ENCODE results near the gene TBC1D5. TPM values are rescaled to one million over a fixed set of nuclear protein-coding genes. Genes with fewer than 3 reads are reported as not detected.

TBC1D5 gene
- polyA plus RNA-seq, 2 donors = 4.5 to 6.7 TPM

DNA sequence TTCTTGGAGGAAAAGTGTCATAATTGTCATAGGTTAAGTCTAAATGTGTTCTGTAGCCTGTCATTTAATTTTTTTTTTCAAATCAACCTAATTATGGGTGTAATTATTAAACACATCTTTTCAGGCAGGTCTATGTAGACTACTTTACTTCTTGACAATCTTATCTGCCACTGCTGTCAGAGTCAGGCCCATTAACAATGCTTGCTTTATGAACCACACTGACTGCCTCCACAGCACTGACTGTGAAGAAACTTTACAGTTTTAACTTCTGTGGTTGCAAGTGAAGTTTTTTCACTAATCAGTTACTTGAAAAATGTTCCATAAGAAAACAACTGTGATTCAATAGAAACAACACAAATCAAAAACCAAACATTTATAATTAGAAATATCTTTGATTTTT is 449.9 kb downstream of the TBC1D5 start:
- H3K9me3 ChIP-seq (ENCODE audit: control insufficient read depth in 2 of 2, insufficient read depth in 1 of 2, low read depth in 1 of 2, low read length in 1 of 2) = no peaks in the 10 kb centered on the region
- no peak overlapping the region for H3K4me3 ChIP-seq (ENCODE audit: low read depth in 1 of 2, low read length in 2 of 2)
- H3K36me3 ChIP-seq (ENCODE audit: control insufficient read depth in 2 of 2, insufficient read depth in 2 of 2, low read length in 1 of 2) = peaks cover 0 to 4% of the 10 kb centered on the region in 2 donors
- no peaks in the 10 kb centered on the region for H3K27me3 ChIP-seq (ENCODE audit: control insufficient read depth in 1 of 2, insufficient read depth in 2 of 2, low read length in 2 of 2)
- peaks cover 0 to 2% of the 10 kb centered on the region in 2 donors for H3K4me1 ChIP-seq (ENCODE audit: control insufficient read depth in 2 of 2, insufficient read depth in 2 of 2, low read length in 1 of 2)
- H3K27ac ChIP-seq (ENCODE audit: low read depth in 2 of 2, low read length in 1 of 2) = no peak overlapping the region

GRCh38 chr3:17290894-17291293 is 451.5 kb downstream of the TBC1D5 start:
- Histone ChIP-seq H3K27ac (ENCODE audit: low read depth in 2 of 2, low read length in 1 of 2) (no peak overlapping the region), H3K4me1 (ENCODE audit: control insufficient read depth in 2 of 2, insufficient read depth in 2 of 2, low read length in 1 of 2) (peaks cover 0 to 2% of the 10 kb centered on the region in 2 donors), H3K27me3 (ENCODE audit: control insufficient read depth in 1 of 2, insufficient read depth in 2 of 2, low read length in 2 of 2) (no peaks in the 10 kb centered on the region), H3K9me3 (ENCODE audit: control insufficient read depth in 2 of 2, insufficient read depth in 1 of 2, low read depth in 1 of 2, low read length in 1 of 2) (no peaks in the 10 kb centered on the region), H3K36me3 (ENCODE audit: control insufficient read depth in 2 of 2, insufficient read depth in 2 of 2, low read length in 1 of 2) (peaks cover 0 to 4% of the 10 kb centered on the region in 2 donors), H3K4me3 (ENCODE audit: low read depth in 1 of 2, low read length in 2 of 2) (no peak overlapping the region)
- WGBS, 2 donors = 45 to 61% methylated on average over 2 of the region's 2 CpGs

- no peaks in the 10 kb centered on the region for H3K27me3 ChIP-seq (ENCODE audit: control insufficient read depth in 1 of 2, insufficient read depth in 2 of 2, low read length in 2 of 2)
- no peak overlapping the region for H3K27ac ChIP-seq (ENCODE audit: low read depth in 2 of 2, low read length in 1 of 2)
- no peaks in the 10 kb centered on the region for H3K9me3 ChIP-seq (ENCODE audit: control insufficient read depth in 2 of 2, insufficient read depth in 1 of 2, low read depth in 1 of 2, low read length in 1 of 2)
- peaks cover 0 to 2% of the 10 kb centered on the region in 2 donors for H3K4me1 ChIP-seq (ENCODE audit: control insufficient read depth in 2 of 2, insufficient read depth in 2 of 2, low read length in 1 of 2)
- H3K4me3 ChIP-seq (ENCODE audit: low read depth in 1 of 2, low read length in 2 of 2) = no peak overlapping the region
- 96 to 98% methylated on average over 14 of the region's 14 CpGs for WGBS, 2 donors
- peaks cover 0 to 4% of the 10 kb centered on the region in 2 donors for H3K36me3 ChIP-seq (ENCODE audit: control insufficient read depth in 2 of 2, insufficient read depth in 2 of 2, low read length in 1 of 2)
Observed at GRCh38 chr3:17288839-17289399, 453.5 kb downstream of the TBC1D5 start.

DNA sequence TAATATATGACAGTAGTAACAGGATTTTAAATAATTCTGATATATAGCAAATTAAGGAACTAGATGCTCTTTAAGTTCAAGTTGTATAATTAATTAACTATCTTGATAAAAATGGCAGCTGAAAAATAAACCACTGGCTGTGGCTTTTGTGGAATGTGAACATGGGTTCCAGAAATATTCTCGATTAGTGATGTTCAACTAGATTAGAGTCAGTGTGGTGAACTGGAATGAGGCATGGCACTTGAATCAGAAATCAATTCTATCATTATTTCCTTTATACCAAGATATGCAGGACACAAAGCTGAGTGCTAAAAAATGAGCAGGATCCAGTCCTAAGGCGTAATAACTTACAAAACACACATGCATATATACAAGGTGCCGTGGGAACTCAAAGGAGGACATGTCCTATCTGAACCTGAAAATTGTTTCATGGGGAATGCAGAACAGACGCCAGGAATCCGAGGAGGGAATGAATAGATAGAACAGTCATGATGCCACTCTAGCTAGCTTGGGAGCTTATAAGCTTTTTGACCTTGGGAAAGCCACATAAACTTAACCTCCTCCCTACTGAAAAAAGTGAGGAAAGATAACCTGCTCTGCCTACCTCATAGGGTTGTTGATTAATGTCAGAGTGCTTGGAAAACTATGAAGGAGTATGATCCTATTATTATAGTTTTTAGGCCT is 455.3 kb downstream of the TBC1D5 start:
- H3K4me3 ChIP-seq (ENCODE audit: low read depth in 1 of 2, low read length in 2 of 2) = no peak overlapping the region
- H3K27ac ChIP-seq (ENCODE audit: low read depth in 2 of 2, low read length in 1 of 2) = no peak overlapping the region
- WGBS, 2 donors = 89% methylated on average over 5 of the region's 5 CpGs

DNA sequence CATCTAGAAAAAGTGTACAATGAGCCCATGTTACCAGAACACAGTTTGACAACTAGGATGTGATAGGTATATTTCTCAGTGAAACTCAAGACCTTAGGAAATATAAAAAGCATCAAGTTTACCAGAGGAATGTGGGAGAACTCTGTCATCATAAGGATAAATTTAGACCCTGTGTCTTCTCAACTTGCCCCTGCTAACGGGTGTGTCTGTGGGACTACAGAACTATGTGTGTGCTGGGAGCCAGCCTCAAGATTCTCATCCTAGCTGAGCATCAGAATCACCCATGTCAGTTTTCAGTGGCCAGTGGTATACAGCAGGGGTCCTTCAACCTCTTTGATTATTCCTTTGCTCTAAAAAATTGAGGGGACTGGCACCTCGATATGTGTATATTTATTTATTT is 464.4 kb downstream of the TBC1D5 start:
- 89 to 90% methylated on average over 2 of the region's 2 CpGs for WGBS, 2 donors
- H3K4me3 ChIP-seq (ENCODE audit: low read depth in 1 of 2, low read length in 2 of 2) = no peak overlapping the region

More for the DNA sequence above, 455.3 kb downstream of the TBC1D5 start:
- H3K4me1 ChIP-seq (ENCODE audit: control insufficient read depth in 2 of 2, insufficient read depth in 2 of 2, low read length in 1 of 2) = peaks cover 0 to 2% of the 10 kb centered on the region in 2 donors
- H3K9me3 ChIP-seq (ENCODE audit: control insufficient read depth in 2 of 2, insufficient read depth in 1 of 2, low read depth in 1 of 2, low read length in 1 of 2) = no peaks in the 10 kb centered on the region
- no peaks in the 10 kb centered on the region for H3K27me3 ChIP-seq (ENCODE audit: control insufficient read depth in 1 of 2, insufficient read depth in 2 of 2, low read length in 2 of 2)
- H3K36me3 ChIP-seq (ENCODE audit: control insufficient read depth in 2 of 2, insufficient read depth in 2 of 2, low read length in 1 of 2) = peaks cover 0 to 4% of the 10 kb centered on the region in 2 donors

DNA sequence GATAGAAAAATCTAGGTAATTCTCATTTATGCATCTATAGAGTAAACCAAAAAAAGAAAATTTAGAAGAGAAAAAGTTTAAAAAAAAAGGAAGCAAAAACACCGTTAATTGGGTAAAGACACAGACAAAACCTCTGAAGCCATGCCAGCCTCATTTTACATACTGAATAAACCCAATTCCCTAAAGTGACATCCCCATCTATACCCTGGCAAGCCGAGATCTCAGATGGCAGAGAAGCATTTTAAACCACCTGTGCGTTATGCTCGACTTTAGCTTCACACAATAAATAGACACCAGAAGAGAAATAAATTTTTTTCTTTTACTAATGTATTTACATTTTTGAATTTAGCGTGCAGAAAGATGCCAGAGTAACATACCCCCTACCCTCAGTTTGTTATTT is 475.6 kb downstream of the TBC1D5 start:
- Histone ChIP-seq H3K27ac (ENCODE audit: low read depth in 2 of 2, low read length in 1 of 2) (no peak overlapping the region), H3K27me3 (ENCODE audit: control insufficient read depth in 1 of 2, insufficient read depth in 2 of 2, low read length in 2 of 2) (no peaks in the 10 kb centered on the region), H3K4me1 (ENCODE audit: control insufficient read depth in 2 of 2, insufficient read depth in 2 of 2, low read length in 1 of 2) (no peaks in the 10 kb centered on the region), H3K9me3 (ENCODE audit: control insufficient read depth in 2 of 2, insufficient read depth in 1 of 2, low read depth in 1 of 2, low read length in 1 of 2) (no peaks in the 10 kb centered on the region), H3K36me3 (ENCODE audit: control insufficient read depth in 2 of 2, insufficient read depth in 2 of 2, low read length in 1 of 2) (no peaks in the 10 kb centered on the region), H3K4me3 (ENCODE audit: low read depth in 1 of 2, low read length in 2 of 2) (no peak overlapping the region)
- 92 to 94% methylated on average over 5 of the region's 5 CpGs for WGBS, 2 donors

More for the DNA sequence above, 464.4 kb downstream of the TBC1D5 start:
- Histone ChIP-seq H3K9me3 (ENCODE audit: control insufficient read depth in 2 of 2, insufficient read depth in 1 of 2, low read depth in 1 of 2, low read length in 1 of 2) (no peaks in the 10 kb centered on the region), H3K27ac (ENCODE audit: low read depth in 2 of 2, low read length in 1 of 2) (no peak overlapping the region), H3K27me3 (ENCODE audit: control insufficient read depth in 1 of 2, insufficient read depth in 2 of 2, low read length in 2 of 2) (no peaks in the 10 kb centered on the region), H3K36me3 (ENCODE audit: control insufficient read depth in 2 of 2, insufficient read depth in 2 of 2, low read length in 1 of 2) (no peaks in the 10 kb centered on the region), H3K4me1 (ENCODE audit: control insufficient read depth in 2 of 2, insufficient read depth in 2 of 2, low read length in 1 of 2) (no peaks in the 10 kb centered on the region)

- no peaks in the 10 kb centered on the region for H3K4me1 ChIP-seq (ENCODE audit: control insufficient read depth in 2 of 2, insufficient read depth in 2 of 2, low read length in 1 of 2)
- H3K27ac ChIP-seq (ENCODE audit: low read depth in 2 of 2, low read length in 1 of 2) = no peak overlapping the region
- H3K36me3 ChIP-seq (ENCODE audit: control insufficient read depth in 2 of 2, insufficient read depth in 2 of 2, low read length in 1 of 2) = no peaks in the 10 kb centered on the region
- no peak overlapping the region for H3K4me3 ChIP-seq (ENCODE audit: low read depth in 1 of 2, low read length in 2 of 2)
- H3K27me3 ChIP-seq (ENCODE audit: control insufficient read depth in 1 of 2, insufficient read depth in 2 of 2, low read length in 2 of 2) = no peaks in the 10 kb centered on the region
- 89 to 95% methylated on average over 3 of the region's 3 CpGs for WGBS, 2 donors
- H3K9me3 ChIP-seq (ENCODE audit: control insufficient read depth in 2 of 2, insufficient read depth in 1 of 2, low read depth in 1 of 2, low read length in 1 of 2) = no peaks in the 10 kb centered on the region
Observed at GRCh38 chr3:17261627-17262369, 480.6 kb downstream of the TBC1D5 start.

DNA sequence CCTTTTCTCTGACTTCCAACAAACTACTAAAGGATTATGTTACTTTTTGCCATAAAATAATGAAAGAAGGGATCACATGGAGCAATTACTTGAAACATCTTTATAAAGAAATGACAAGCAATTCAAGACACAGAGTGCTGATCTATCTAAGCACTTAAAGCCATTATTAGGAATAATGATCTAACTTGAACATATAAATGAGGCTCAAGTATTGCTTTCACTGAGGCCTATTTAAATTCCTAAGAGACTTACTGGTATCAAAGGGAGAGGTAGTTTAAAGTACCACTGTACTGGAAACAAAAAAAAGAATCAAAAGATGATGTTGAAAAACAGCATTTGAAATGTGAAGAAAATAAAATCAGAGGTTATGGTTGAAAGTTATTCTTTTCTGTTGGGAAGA is 482.2 kb downstream of the TBC1D5 start:
- no peaks in the 10 kb centered on the region for H3K9me3 ChIP-seq (ENCODE audit: control insufficient read depth in 2 of 2, insufficient read depth in 1 of 2, low read depth in 1 of 2, low read length in 1 of 2)
- no peaks in the 10 kb centered on the region for H3K27me3 ChIP-seq (ENCODE audit: control insufficient read depth in 1 of 2, insufficient read depth in 2 of 2, low read length in 2 of 2)
- no peak overlapping the region for H3K4me3 ChIP-seq (ENCODE audit: low read depth in 1 of 2, low read length in 2 of 2)
- H3K27ac ChIP-seq (ENCODE audit: low read depth in 2 of 2, low read length in 1 of 2) = no peak overlapping the region
- H3K4me1 ChIP-seq (ENCODE audit: control insufficient read depth in 2 of 2, insufficient read depth in 2 of 2, low read length in 1 of 2) = no peaks in the 10 kb centered on the region
- H3K36me3 ChIP-seq (ENCODE audit: control insufficient read depth in 2 of 2, insufficient read depth in 2 of 2, low read length in 1 of 2) = no peaks in the 10 kb centered on the region

GRCh38 chr3:17259685-17260084 is 482.7 kb downstream of the TBC1D5 start:
- Histone ChIP-seq H3K36me3 (ENCODE audit: control insufficient read depth in 2 of 2, insufficient read depth in 2 of 2, low read length in 1 of 2) (no peaks in the 10 kb centered on the region), H3K27me3 (ENCODE audit: control insufficient read depth in 1 of 2, insufficient read depth in 2 of 2, low read length in 2 of 2) (no peaks in the 10 kb centered on the region), H3K9me3 (ENCODE audit: control insufficient read depth in 2 of 2, insufficient read depth in 1 of 2, low read depth in 1 of 2, low read length in 1 of 2) (no peaks in the 10 kb centered on the region), H3K4me1 (ENCODE audit: control insufficient read depth in 2 of 2, insufficient read depth in 2 of 2, low read length in 1 of 2) (no peaks in the 10 kb centered on the region), H3K4me3 (ENCODE audit: low read depth in 1 of 2, low read length in 2 of 2) (no peak overlapping the region), H3K27ac (ENCODE audit: low read depth in 2 of 2, low read length in 1 of 2) (no peak overlapping the region)
- WGBS, 2 donors = 82% methylated on average over 5 of the region's 5 CpGs
